CD4-positive, alpha-beta T cell treated with Interleukin-15 for 1 hour (primary cell): ENCODE data around the gene SMC4.
"Not testable (repeated sequence)": the region's sequence is repeated elsewhere in the genome, so short reads cannot be mapped to it uniquely, and the experiment has no call there.

Source experiments
- DNase-seq: peaks from one replicate; pipeline ENCODE4 v3.0.0-alpha.2; 2020

Gene SMC4

GRCh38 chr3:160399125-160400029 lies at the start of gene SMC4, which contains the start of gene IFT80:
TSS of gene SMC4 (plus strand) at chr3:160399650. CDS start at chr3:160400827, 1,177 bp downstream.
TSS of gene IFT80 (minus strand) at chr3:160399225. CDS start at chr3:160384600, 14,625 bp downstream.
- DNase-seq: peak; percentile 96

DNA sequence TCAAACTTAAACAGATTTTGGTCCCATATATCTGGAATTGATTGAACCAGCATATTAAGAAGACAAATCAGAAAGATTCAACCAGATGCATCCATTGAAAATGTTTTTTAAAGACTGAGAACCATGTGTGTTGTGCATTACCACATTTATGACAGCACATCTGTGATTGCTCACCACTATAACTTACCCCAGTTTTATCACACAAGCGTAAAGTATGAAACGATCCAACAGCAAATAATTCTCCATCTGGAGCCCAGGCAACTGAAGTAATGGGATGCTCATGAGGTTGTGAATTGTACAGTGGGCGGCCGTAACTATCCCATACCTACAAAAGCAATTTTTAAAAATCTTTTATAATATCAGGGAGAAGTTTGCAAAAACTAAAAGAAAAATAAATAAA lies 43.6 kb upstream of the SMC4 start:
- no peak for DNase-seq

- DNase-seq: not testable (repeated sequence)
These were observed 36.6 kb upstream of the SMC4 start for GRCh38 chr3:160362896-160363295.

DNA sequence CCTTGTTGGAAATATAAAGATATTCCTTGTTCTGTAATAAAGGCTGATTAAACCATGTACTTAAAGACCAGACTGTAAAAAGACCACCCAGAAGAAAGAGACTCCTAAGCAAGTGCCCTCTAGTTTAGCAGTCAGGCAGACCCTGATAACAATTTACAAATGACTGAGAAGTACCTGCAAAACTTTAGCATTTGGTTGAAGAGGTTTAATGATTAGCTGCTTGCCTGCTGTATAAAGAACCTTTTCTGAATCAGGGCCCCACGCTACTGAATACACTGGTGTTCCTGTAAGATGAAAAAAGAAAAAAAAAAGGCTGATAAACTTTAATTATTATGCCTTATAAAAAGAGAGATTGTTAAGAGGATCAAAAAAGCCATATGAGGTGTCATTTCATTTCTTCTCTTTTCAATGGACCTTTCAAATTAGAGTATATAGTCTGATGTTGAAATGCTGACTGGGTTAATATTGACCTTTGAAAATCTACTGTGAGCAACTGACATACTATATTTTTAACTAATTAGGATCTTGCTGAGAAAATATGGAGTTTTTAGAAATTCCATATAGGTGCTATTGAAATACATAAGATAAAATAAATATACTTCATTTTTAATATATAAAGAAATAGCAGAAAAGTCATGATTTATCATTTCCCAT lies 33.5 kb upstream of the SMC4 start:
- DNase-seq: no peak

DNA sequence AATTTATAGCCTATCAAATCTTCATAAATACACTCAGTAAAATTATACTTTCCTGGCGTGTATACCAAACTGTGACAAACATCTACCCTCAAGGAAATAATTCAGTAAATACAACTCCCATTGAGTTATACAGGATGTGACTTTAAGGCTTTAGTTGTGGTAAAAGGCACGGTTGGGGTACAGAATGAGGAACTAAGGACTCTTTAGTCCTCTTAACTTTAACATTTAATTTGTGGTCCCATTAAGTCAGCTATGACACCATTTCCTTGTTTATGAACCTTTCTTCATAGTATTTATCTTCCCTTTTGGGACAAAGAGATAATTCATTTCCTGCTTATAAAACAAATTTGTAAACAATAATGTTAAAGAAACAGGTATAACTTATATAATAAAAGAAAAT lies 30.6 kb upstream of the SMC4 start:
- no peak for DNase-seq

DNA sequence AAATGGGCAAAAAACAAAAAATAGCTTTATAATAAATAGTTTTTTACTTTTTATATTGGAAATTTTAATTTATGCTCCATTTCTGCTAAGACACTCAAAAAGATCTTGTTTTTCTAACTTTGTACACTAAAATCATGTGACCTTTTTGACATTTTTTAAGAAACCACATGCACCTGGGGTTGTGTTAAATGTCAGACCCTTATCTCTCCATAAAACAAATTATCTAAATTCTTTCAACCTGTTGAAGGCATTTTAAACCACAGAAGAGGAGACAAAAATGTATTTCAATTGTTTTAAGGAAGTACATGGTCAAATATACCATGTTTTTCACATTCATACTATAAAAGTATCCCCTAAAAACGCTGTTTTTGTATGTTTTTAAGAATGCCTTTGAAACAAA lies 29.7 kb upstream of the SMC4 start:
- DNase-seq: no peak

- DNase-seq: no peak
These were observed 28.2 kb upstream of the SMC4 start for GRCh38 chr3:160370987-160371857.

- DNase-seq: no peak
These were observed 26.7 kb upstream of the SMC4 start for GRCh38 chr3:160372780-160373179.

GRCh38 chr3:160373655-160374054 lies 25.8 kb upstream of the SMC4 start:
- no peak for DNase-seq

- DNase-seq: no peak
These were observed 25.0 kb upstream of the SMC4 start for GRCh38 chr3:160374472-160374871.

GRCh38 chr3:160374925-160375324 lies 24.5 kb upstream of the SMC4 start:
- no peak for DNase-seq

GRCh38 chr3:160376681-160377080 lies 22.8 kb upstream of the SMC4 start:
- no peak for DNase-seq

GRCh38 chr3:160378331-160379109 lies 20.9 kb upstream of the SMC4 start:
- DNase-seq: no peak

GRCh38 chr3:160379628-160380214 lies 19.7 kb upstream of the SMC4 start:
- no peak for DNase-seq

DNA sequence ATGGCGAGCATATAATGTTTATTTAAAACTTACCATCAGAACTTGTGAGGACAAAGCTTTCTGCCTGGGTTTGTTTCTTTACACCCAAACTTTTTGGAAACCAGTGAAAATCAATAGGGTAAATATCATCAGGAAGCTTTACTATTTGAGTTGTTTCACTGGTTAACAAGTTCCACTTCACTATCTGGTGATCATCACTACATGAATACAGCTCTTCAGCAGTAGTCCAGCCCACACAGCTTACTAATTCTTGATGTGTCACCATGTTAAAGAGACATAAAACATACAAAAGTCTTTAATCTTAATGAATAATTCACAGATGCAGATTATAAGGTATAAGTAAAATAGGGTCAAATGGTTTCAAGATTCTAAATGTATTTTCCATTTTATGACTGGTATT lies 18.0 kb upstream of the SMC4 start:
- DNase-seq: no peak

- no peak for DNase-seq
These were observed 14.7 kb upstream of the SMC4 start for GRCh38 chr3:160384639-160385318.

GRCh38 chr3:160390565-160391138 lies 8.8 kb upstream of the SMC4 start:
- no peak for DNase-seq

DNA sequence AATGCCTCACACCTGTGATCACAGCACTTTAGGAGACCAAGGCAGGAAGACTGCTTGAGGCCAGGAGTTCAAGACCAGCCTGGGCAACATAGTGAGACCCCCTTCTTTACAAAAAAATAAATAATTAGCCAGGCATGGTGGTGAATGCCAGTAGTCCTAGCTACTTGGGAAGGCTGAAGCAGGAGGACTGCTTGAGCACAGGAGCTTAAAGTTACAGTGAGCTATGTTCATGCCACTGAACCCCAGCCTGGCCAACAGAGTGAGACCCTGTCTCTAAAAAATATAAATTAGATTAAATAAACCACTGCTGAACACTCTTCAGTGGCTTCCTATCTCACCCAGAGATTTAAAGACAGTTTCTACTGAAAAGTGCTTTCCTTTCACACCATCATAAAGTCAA lies 6.7 kb upstream of the SMC4 start:
- no peak for DNase-seq

- DNase-seq: no peak
These were observed 6.0 kb upstream of the SMC4 start for GRCh38 chr3:160393346-160394008.

DNA sequence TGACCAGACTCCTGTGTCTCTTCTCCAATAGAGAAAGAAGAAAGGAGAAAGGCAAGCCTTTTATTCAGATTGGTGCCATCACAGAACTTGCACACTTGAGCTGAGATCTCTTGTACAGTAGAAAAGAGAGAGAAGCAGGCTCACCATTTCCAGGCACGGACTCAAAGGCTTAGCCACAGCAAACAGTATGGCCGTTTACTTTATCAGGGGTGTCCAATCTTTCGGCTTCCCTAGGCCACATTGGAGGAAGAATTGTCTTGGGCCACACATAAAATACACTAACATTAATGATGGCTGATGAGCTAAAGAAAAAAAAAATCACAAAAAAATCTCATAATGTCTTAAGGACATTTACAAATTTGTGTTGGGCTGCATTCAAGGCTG lies 5.4 kb upstream of the SMC4 start:
- no peak for DNase-seq
